ENCODE data around the gene CYB561D1. TPM values are rescaled to one million over a fixed set of nuclear protein-coding genes. Genes with fewer than 3 reads are reported as not detected.

The CYB561D1 gene
- total and polyA plus RNA-seq, 4 donors: 1.3 to 2.8 (median 2.0) TPM

GRCh38 chr1:109521002-109521951, 27.4 kb downstream of the CYB561D1 start:
- Histone ChIP-seq H3K27me3 (ENCODE audit: control insufficient read depth in 4 of 4, insufficient read depth in 4 of 4, low read length in 3 of 4) (no peaks in the 10 kb centered on the region), H3K36me3 (ENCODE audit: control insufficient read depth in 4 of 4, insufficient read depth in 3 of 4, low read depth in 1 of 4, low read length in 3 of 4) (no peaks in the 10 kb centered on the region), H3K27ac (ENCODE audit: low read depth in 1 of 2, low read length in 2 of 2) (no peak overlapping the region), H3K9me3 (ENCODE audit: control insufficient read depth in 4 of 4, low read length in 3 of 4) (no peaks in the 10 kb centered on the region), H3K4me3 (ENCODE audit: low read depth in 1 of 3, low read length in 3 of 3) (no peak overlapping the region), H3K4me1 (ENCODE audit: control insufficient read depth in 4 of 4, insufficient read depth in 4 of 4, low read length in 3 of 4) (no peaks in the 10 kb centered on the region), H3K9ac (ENCODE audit: low read depth in 1 of 2, low read length in 2 of 2) (no peak overlapping the region)
- no peak for TF ChIP-seq REST (IDR thresholded peaks at IDR 0.05)
- WGBS: 77% methylated on average over 14 of the region's 14 CpGs
- no peak for DNase-seq (ENCODE audit: low spot score)

- Histone ChIP-seq H3K36me3 (ENCODE audit: control insufficient read depth in 4 of 4, insufficient read depth in 3 of 4, low read depth in 1 of 4, low read length in 3 of 4) (no peaks in the 10 kb centered on the region), H3K27ac (ENCODE audit: low read depth in 1 of 2, low read length in 2 of 2) (no peak overlapping the region), H3K9me3 (ENCODE audit: control insufficient read depth in 4 of 4, low read length in 3 of 4) (no peaks in the 10 kb centered on the region), H3K4me3 (ENCODE audit: low read depth in 1 of 3, low read length in 3 of 3) (no peak overlapping the region), H3K27me3 (ENCODE audit: control insufficient read depth in 4 of 4, insufficient read depth in 4 of 4, low read length in 3 of 4) (no peaks in the 10 kb centered on the region), H3K9ac (ENCODE audit: low read depth in 1 of 2, low read length in 2 of 2) (no peak overlapping the region), H3K4me1 (ENCODE audit: control insufficient read depth in 4 of 4, insufficient read depth in 4 of 4, low read length in 3 of 4) (no peaks in the 10 kb centered on the region)
- WGBS: 89% methylated on average over 7 of the region's 7 CpGs
- TF ChIP-seq EGR1 (IDR thresholded peaks at IDR 0.05; ENCODE audit: low read depth in 2 of 2): no peak
- TF ChIP-seq HNF4G (IDR thresholded peaks at IDR 0.05): no peak
- DNase-seq (ENCODE audit: low spot score): no peak
Measured at GRCh38 chr1:109522026-109522425, 28.1 kb downstream of the CYB561D1 start.

- Histone ChIP-seq H3K9me3 (ENCODE audit: control insufficient read depth in 4 of 4, low read length in 3 of 4) (no peaks in the 10 kb centered on the region), H3K4me1 (ENCODE audit: control insufficient read depth in 4 of 4, insufficient read depth in 4 of 4, low read length in 3 of 4) (no peaks in the 10 kb centered on the region), H3K9ac (ENCODE audit: low read depth in 1 of 2, low read length in 2 of 2) (no peak overlapping the region), H3K27me3 (ENCODE audit: control insufficient read depth in 4 of 4, insufficient read depth in 4 of 4, low read length in 3 of 4) (no peaks in the 10 kb centered on the region), H3K36me3 (ENCODE audit: control insufficient read depth in 4 of 4, insufficient read depth in 3 of 4, low read depth in 1 of 4, low read length in 3 of 4) (no peaks in the 10 kb centered on the region), H3K4me3 (ENCODE audit: low read depth in 1 of 3, low read length in 3 of 3) (no peak overlapping the region), H3K27ac (ENCODE audit: low read depth in 1 of 2, low read length in 2 of 2) (no peak overlapping the region)
- 93% methylated on average over 2 of the region's 2 CpGs for WGBS
- no peak for DNase-seq (ENCODE audit: low spot score)
- TF ChIP-seq HNF4G (IDR thresholded peaks at IDR 0.05) (no peak), EGR1 (IDR thresholded peaks at IDR 0.05; ENCODE audit: low read depth in 2 of 2) (no peak), RAD21 (IDR thresholded peaks at IDR 0.05) (no peak), RXRA (IDR thresholded peaks at IDR 0.05) (no peak), FOXA1 (IDR thresholded peaks at IDR 0.05) (no peak), SP1 (IDR thresholded peaks at IDR 0.05) (no peak)
Measured at GRCh38 chr1:109523706-109524105, 29.8 kb downstream of the CYB561D1 start.
